ENCODE results near the gene RAD51B.

DNA sequence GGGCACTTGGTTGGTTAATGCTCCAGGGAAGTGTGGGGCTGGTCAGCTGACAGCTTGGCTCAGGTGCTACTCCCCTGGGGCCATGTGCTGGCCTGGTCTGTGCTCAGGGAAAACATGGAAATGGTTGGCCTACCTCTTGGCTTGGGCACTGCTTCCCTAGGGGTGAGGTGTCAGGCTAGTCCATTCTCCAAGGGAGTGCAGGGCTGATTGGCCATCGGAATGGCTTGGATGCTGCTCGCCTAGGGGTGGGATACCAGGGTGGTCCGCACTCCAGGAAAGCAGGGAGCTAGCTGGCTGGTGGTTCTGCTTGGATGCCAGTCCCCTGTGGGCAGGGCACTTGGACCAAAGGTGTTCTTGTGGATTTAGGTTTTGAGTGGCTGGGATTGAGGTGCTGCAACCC is 245.7 kb downstream of the RAD51B start:
- no peak for TF ChIP-seq POLR2A (IDR thresholded peaks at IDR 0.05; ENCODE audit: low read depth, low read length)
- no peak for TF ChIP-seq POLR2AphosphoS5 (IDR thresholded peaks at IDR 0.05; ENCODE audit: low read depth, low read length)

All from GM12892 (cell line).